Vagina (tissue), 2 donors: Measurements from ENCODE around the gene RUNX2. TPM values are rescaled to one million over a fixed set of nuclear protein-coding genes. Genes with fewer than 3 reads are reported as not detected.

Experiments used
- DNase-seq, 2 donors: peaks; one replicate each; pipeline ENCODE4 v3.0.0-alpha.2; 2017; ENCODE audit errors: extremely low spot score in 2 of 2
- H3K27ac ChIP-seq: fragments of 200-600 bp; sonication (generic); one replicate; pipeline ENCODE4 v1.5.1; 2019
- H3K27me3 ChIP-seq: fragments of 200-600 bp; sonication (generic); one replicate; pipeline ENCODE4 v1.5.1; 2019
- H3K36me3 ChIP-seq, 2 donors: fragments of 200-600 bp; sonication (generic); one replicate each; pipeline ENCODE4 v1.5.1; 2017 to 2019
- H3K4me1 ChIP-seq: fragments of 200-600 bp; sonication (generic); one replicate; pipeline ENCODE4 v1.5.1; 2019
- H3K4me3 ChIP-seq, 2 donors: fragments of 200-600 bp; sonication (generic); 1 replicate in 1 of 2; 2 replicates in 1 of 2; pipeline ENCODE4 v1.5.1; 2016 to 2019
- H3K9me3 ChIP-seq: fragments of 200-600 bp; sonication (generic); one replicate; pipeline ENCODE4 v1.5.1; 2019
- CTCF ChIP-seq, 3 experiments: fragments of 450-650 bp in 2 of 3; fragments of 200-600 bp in 1 of 3; sonication (generic) in 1 of 3; IDR thresholded peaks; one replicate each; pipeline ENCODE4 v1.5.1; 2017 to 2019; ENCODE audit warnings: antibody characterized with exemption in 3 of 3, mild to moderate bottlenecking in 2 of 3, moderate library complexity in 2 of 3
- POLR2A ChIP-seq, 2 donors: fragments of 450-650 bp; IDR thresholded peaks; one replicate each; pipeline ENCODE4 v1.6.1; 2017; ENCODE audit warnings: antibody characterized with exemption in 2 of 2, mild to moderate bottlenecking in 2 of 2, moderate library complexity in 2 of 2
- POLR2AphosphoS5 ChIP-seq, 2 donors: sonication (generic); formaldehyde crosslinking; IDR thresholded peaks; one replicate each; pipeline ENCODE4 v1.9.0; 2017; ENCODE audit warnings: antibody characterized with exemption in 2 of 2, mild to moderate bottlenecking in 2 of 2, low read depth in 1 of 2; ENCODE audit not compliant: insufficient read depth in 1 of 2
- intact Hi-C: fragments of 100-400 bp; cut with DNase I; formaldehyde crosslinking; loops from one replicate; pipeline ENCODE4 v1.15.1; 2023
- total RNA-seq: library from RNA; depleted of rRNA; stranded (reverse); fragments of >200 nt; gene quantifications from one replicate; pipeline ENCODE4 v1.2.3, GENCODE V29; 2016

Gene RUNX2
- total RNA-seq, 1 donor from 2014 or later = 13.0 TPM

- no peaks in the 10 kb centered on the region for H3K4me1 ChIP-seq
- no peaks in the 10 kb centered on the region for H3K27me3 ChIP-seq
- no peaks in the 10 kb centered on the region for H3K36me3 ChIP-seq
- peak in 1 of 2 donors; percentile 54 for DNase-seq
- no peaks in the 10 kb centered on the region for H3K9me3 ChIP-seq
- TF ChIP-seq POLR2A (IDR thresholded peaks at IDR 0.05) (no peak), POLR2AphosphoS5 (IDR thresholded peaks at IDR 0.05; ENCODE audit: insufficient read depth in 1 of 2, low read depth in 1 of 2) (no peak), CTCF (IDR thresholded peaks at IDR 0.05) (no peak)
- no peak overlapping the region for H3K4me3 ChIP-seq
- intact Hi-C loops = no loop called here
- no peak overlapping the region for H3K27ac ChIP-seq
Measured at GRCh38 chr6:45707176-45707575, 379.0 kb downstream of the RUNX2 start.

DNA sequence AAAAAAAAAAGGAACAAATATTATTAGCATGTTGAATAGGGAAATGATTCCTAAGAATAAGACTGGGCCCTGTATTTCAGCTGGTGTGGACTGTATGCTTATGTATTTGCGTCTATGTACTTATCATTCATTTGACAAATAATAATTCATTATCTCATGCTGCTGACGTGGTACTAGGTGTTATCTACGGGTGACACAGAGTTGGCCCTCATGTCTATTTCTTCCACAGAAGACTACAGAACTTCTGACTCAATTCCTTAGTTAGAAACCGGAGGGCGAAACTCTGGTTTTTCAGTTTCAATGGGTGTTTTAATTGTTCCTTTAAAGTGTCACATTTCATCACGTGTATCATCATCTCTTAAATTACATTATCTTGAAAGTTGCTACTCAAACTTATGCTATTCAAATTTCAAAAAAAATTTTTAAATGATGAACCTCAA lies 381.7 kb downstream of the RUNX2 start:
- H3K27ac ChIP-seq = no peak overlapping the region
- H3K36me3 ChIP-seq = no peaks in the 10 kb centered on the region
- H3K9me3 ChIP-seq = no peaks in the 10 kb centered on the region
- H3K27me3 ChIP-seq = no peaks in the 10 kb centered on the region
- intact Hi-C loops = loop anchor here (10.0 kb wide), 2 partner anchors 1055 to 1235 kb away; no protein-coding TSS in a partner anchor
- no peaks in the 10 kb centered on the region for H3K4me1 ChIP-seq
- DNase-seq = no peak
- H3K4me3 ChIP-seq = no peak overlapping the region
- TF ChIP-seq CTCF (IDR thresholded peaks at IDR 0.05) = no peak
- TF ChIP-seq POLR2A (IDR thresholded peaks at IDR 0.05) = no peak

DNA sequence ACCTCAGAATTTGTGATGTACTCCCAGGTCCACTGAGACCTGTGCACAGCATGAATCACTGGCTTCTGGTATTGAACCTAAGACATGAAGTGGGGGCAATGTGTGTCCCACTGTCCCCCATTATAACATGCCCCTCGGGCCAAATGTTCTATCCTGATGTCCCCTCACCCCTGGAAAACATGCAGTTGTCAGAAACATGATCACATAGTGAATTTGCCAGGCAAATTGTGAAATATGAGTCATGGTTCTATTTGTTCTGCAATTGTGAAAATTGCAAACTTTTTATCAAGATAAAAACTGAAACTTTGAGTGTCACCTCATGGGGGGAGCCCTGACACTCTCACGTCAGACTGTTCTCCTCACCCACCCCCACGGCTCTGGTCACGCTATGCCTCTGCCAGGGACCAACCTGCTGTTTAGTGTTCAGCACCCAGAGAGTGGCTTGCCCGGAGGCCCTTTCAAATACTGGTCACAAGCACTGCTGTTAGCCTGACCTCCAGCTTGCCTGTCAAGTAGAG lies 382.2 kb downstream of the RUNX2 start:
- Histone ChIP-seq H3K4me1 (no peaks in the 10 kb centered on the region), H3K9me3 (no peaks in the 10 kb centered on the region), H3K27ac (no peak overlapping the region), H3K27me3 (no peaks in the 10 kb centered on the region), H3K4me3 (no peak overlapping the region), H3K36me3 (no peaks in the 10 kb centered on the region)
- peak in 1 of 2 donors; percentile 65 for DNase-seq
- TF ChIP-seq POLR2A (IDR thresholded peaks at IDR 0.05) (no peak), POLR2AphosphoS5 (IDR thresholded peaks at IDR 0.05; ENCODE audit: insufficient read depth in 1 of 2, low read depth in 1 of 2) (no peak), CTCF (IDR thresholded peaks at IDR 0.05) (no peak)
- intact Hi-C loops = loop anchor here (10.0 kb wide), 2 partner anchors 1056 to 1236 kb away; no protein-coding TSS in a partner anchor

- intact Hi-C loops = loop anchor here (10.0 kb wide), 2 partner anchors 1057 to 1237 kb away; no protein-coding TSS in a partner anchor
- Histone ChIP-seq H3K9me3 (no peaks in the 10 kb centered on the region), H3K27me3 (no peaks in the 10 kb centered on the region), H3K4me1 (no peaks in the 10 kb centered on the region), H3K27ac (no peak overlapping the region), H3K4me3 (no peak overlapping the region), H3K36me3 (no peaks in the 10 kb centered on the region)
- TF ChIP-seq CTCF (IDR thresholded peaks at IDR 0.05) (no peak), POLR2A (IDR thresholded peaks at IDR 0.05) (no peak), POLR2AphosphoS5 (IDR thresholded peaks at IDR 0.05; ENCODE audit: insufficient read depth in 1 of 2, low read depth in 1 of 2) (no peak)
- DNase-seq = peak in 1 of 2 donors; percentile 60
Measured at GRCh38 chr6:45712076-45712475, 383.9 kb downstream of the RUNX2 start.

GRCh38 chr6:45712786-45713185 lies 384.7 kb downstream of the RUNX2 start:
- Histone ChIP-seq H3K36me3 (no peaks in the 10 kb centered on the region), H3K9me3 (no peaks in the 10 kb centered on the region), H3K4me1 (no peaks in the 10 kb centered on the region), H3K27ac (no peak overlapping the region), H3K4me3 (no peak overlapping the region), H3K27me3 (no peaks in the 10 kb centered on the region)
- intact Hi-C loops = loop anchor here (10.0 kb wide), 2 partner anchors 1058 to 1238 kb away; no protein-coding TSS in a partner anchor
- DNase-seq = no peak
- no peak for TF ChIP-seq CTCF (IDR thresholded peaks at IDR 0.05)
